Parathyroid adenoma (tissue), 2 donors: ENCODE measurements around the gene FNBP1.

Experiments used
- H2AFZ ChIP-seq: fragments of 300-600 bp; sonication (generic); one replicate; pipeline ENCODE4 v1.7.0; 2017; ENCODE audit warnings: antibody characterized with exemption, mild to moderate bottlenecking
- H3K27ac ChIP-seq: fragments of 300-600 bp; sonication (generic); one replicate; pipeline ENCODE4 v1.7.0; 2017
- H3K27me3 ChIP-seq: fragments of 300-600 bp; sonication (generic); one replicate; pipeline ENCODE4 v1.7.0; 2017; ENCODE audit warnings: low read length; ENCODE audit not compliant: control insufficient read depth, insufficient read depth
- H3K36me3 ChIP-seq: fragments of 300-600 bp; sonication (generic); one replicate; pipeline ENCODE4 v1.7.0; 2017; ENCODE audit warnings: low read length; ENCODE audit not compliant: control insufficient read depth, insufficient read depth
- H3K4me1 ChIP-seq: fragments of 300-600 bp; sonication (generic); one replicate; pipeline ENCODE4 v1.7.0; 2017; ENCODE audit warnings: control low read depth
- H3K4me2 ChIP-seq: fragments of 300-600 bp; sonication (generic); one replicate; pipeline ENCODE4 v1.7.0; 2017; ENCODE audit warnings: low read length
- H3K4me3 ChIP-seq: fragments of 300-600 bp; sonication (generic); one replicate; pipeline ENCODE4 v1.7.0; 2017; ENCODE audit warnings: low read depth, low read length
- H3K79me2 ChIP-seq: fragments of 300-600 bp; sonication (generic); one replicate; pipeline ENCODE4 v1.7.0; 2017; ENCODE audit warnings: control low read depth
- H3K9ac ChIP-seq: fragments of 300-600 bp; sonication (generic); one replicate; pipeline ENCODE4 v1.7.0; 2017; ENCODE audit warnings: mild to moderate bottlenecking
- H3K9me3 ChIP-seq: fragments of 300-600 bp; sonication (generic); one replicate; pipeline ENCODE4 v1.7.0; 2017; ENCODE audit warnings: low read length; ENCODE audit not compliant: control insufficient read depth
- CTCF ChIP-seq: fragments of 300-600 bp; sonication (generic); IDR thresholded peaks from one replicate; pipeline ENCODE4 v1.7.0; 2017; ENCODE audit warnings: antibody characterized with exemption, mild to moderate bottlenecking
- donor health status: primary hyperparathyroidism.

The FNBP1 gene

GRCh38 chr9:130042885-130043653 lies at the start of gene FNBP1:
Gene FNBP1, minus strand, starts transcription at chr9:130043189. Its CDS starts 214 bp downstream, at chr9:130042975.
- Histone ChIP-seq H3K9ac (peak within 1 kb of the TSS; percentile 6), H3K4me1 (no peaks in the 10 kb centered on the region), H3K4me2 (peak within 1 kb of the TSS; percentile 89), H3K4me3 (peak within 1 kb of the TSS; percentile 73), H3K27ac (peak within 1 kb of the TSS; percentile 66), H3K36me3 (no peaks in the 10 kb centered on the region), H2AFZ (peak within 1 kb of the TSS; percentile 79), H3K79me2 (peaks cover 11% of the 10 kb centered on the region), H3K9me3 (no peaks in the 10 kb centered on the region), H3K27me3 (no peaks in the 10 kb centered on the region)
- no peak for TF ChIP-seq CTCF

GRCh38 chr9:130090915-130091314 lies 47.9 kb upstream of the FNBP1 start:
- no peaks in the 10 kb centered on the region for H3K27me3 ChIP-seq
- no peak overlapping the region for H3K4me2 ChIP-seq
- no peaks in the 10 kb centered on the region for H3K9me3 ChIP-seq
- H3K4me1 ChIP-seq = no peaks in the 10 kb centered on the region
- H3K36me3 ChIP-seq = no peaks in the 10 kb centered on the region
- H3K27ac ChIP-seq = no peak overlapping the region
- TF ChIP-seq CTCF = no peak
- H3K9ac ChIP-seq = no peak overlapping the region
- H3K4me3 ChIP-seq = no peak overlapping the region
- no peak overlapping the region for H2AFZ ChIP-seq
- H3K79me2 ChIP-seq = no peaks in the 10 kb centered on the region

- H3K4me1 ChIP-seq = no peaks in the 10 kb centered on the region
- no peaks in the 10 kb centered on the region for H3K79me2 ChIP-seq
- H3K9ac ChIP-seq = no peak overlapping the region
- no peak for TF ChIP-seq CTCF
- no peak overlapping the region for H3K4me2 ChIP-seq
- H3K36me3 ChIP-seq = no peaks in the 10 kb centered on the region
- H3K9me3 ChIP-seq = no peaks in the 10 kb centered on the region
- no peaks in the 10 kb centered on the region for H3K27me3 ChIP-seq
- no peak overlapping the region for H2AFZ ChIP-seq
- no peak overlapping the region for H3K27ac ChIP-seq
- H3K4me3 ChIP-seq = no peak overlapping the region
Measured at GRCh38 chr9:130089141-130089540, 46.2 kb upstream of the FNBP1 start.

- H3K4me3 ChIP-seq = no peak overlapping the region
- H3K79me2 ChIP-seq = no peaks in the 10 kb centered on the region
- H3K9me3 ChIP-seq = no peaks in the 10 kb centered on the region
- H2AFZ ChIP-seq = no peak overlapping the region
- H3K27ac ChIP-seq = no peak overlapping the region
- no peaks in the 10 kb centered on the region for H3K4me1 ChIP-seq
- no peaks in the 10 kb centered on the region for H3K27me3 ChIP-seq
- TF ChIP-seq CTCF = no peak
- no peak overlapping the region for H3K4me2 ChIP-seq
- H3K36me3 ChIP-seq = no peaks in the 10 kb centered on the region
- H3K9ac ChIP-seq = no peak overlapping the region
Measured at GRCh38 chr9:130088051-130088450, 45.1 kb upstream of the FNBP1 start.

- Histone ChIP-seq H3K4me3 (no peak overlapping the region), H3K36me3 (no peaks in the 10 kb centered on the region), H3K27me3 (no peaks in the 10 kb centered on the region), H3K4me2 (no peak overlapping the region), H3K27ac (no peak overlapping the region), H2AFZ (no peak overlapping the region), H3K9me3 (no peaks in the 10 kb centered on the region), H3K4me1 (no peaks in the 10 kb centered on the region), H3K79me2 (no peaks in the 10 kb centered on the region), H3K9ac (no peak overlapping the region)
- no peak for TF ChIP-seq CTCF
Measured at GRCh38 chr9:130084337-130084736, 41.3 kb upstream of the FNBP1 start.
